GM10266 (cell line): ENCODE measurements around the gene FABP7.

Experiments
- DNase-seq: peaks from one replicate; pipeline ENCODE4 v3.0.0; 2012; ENCODE audit errors: extremely low spot score
- CTCF ChIP-seq: IDR thresholded peaks from 2 replicates; pipeline ENCODE4 v1.5.1; 2012; ENCODE audit warnings: mild to moderate bottlenecking, low read depth; ENCODE audit not compliant: control insufficient read depth, insufficient read depth; ENCODE audit errors: missing control alignments

Gene FABP7

DNA sequence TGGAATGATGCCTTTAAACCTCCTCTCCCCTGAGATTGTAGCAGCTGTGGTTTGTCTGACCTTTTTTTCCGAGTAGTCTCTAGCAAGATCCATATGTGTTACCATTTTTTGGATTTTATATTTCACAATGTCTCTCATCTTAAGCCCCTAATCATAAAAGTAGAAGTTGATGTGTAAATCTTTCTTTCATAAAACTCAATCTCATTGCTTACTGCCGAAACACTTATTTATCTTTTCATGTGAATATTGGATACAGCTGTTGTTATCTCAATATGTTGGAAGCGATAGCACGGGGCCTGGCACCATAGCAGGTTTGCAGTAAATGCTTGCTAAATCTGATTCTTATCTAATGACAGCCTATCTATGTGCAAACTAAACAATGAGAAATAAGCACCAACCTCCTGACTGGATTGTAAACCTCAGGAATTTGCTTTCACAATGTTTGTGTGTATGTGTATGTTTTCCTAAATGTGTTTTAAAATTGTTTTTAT, 23.7 kb downstream of the FABP7 start:
- no peak for DNase-seq
- no peak for TF ChIP-seq CTCF

GRCh38 chr6:122804962-122805485, 25.5 kb downstream of the FABP7 start:
- DNase-seq: no peak

GRCh38 chr6:122806291-122806690, 26.8 kb downstream of the FABP7 start:
- no peak for DNase-seq

More at GRCh38 chr6:122804962-122805485, 25.5 kb downstream of the FABP7 start:
- TF ChIP-seq CTCF: no peak

DNA sequence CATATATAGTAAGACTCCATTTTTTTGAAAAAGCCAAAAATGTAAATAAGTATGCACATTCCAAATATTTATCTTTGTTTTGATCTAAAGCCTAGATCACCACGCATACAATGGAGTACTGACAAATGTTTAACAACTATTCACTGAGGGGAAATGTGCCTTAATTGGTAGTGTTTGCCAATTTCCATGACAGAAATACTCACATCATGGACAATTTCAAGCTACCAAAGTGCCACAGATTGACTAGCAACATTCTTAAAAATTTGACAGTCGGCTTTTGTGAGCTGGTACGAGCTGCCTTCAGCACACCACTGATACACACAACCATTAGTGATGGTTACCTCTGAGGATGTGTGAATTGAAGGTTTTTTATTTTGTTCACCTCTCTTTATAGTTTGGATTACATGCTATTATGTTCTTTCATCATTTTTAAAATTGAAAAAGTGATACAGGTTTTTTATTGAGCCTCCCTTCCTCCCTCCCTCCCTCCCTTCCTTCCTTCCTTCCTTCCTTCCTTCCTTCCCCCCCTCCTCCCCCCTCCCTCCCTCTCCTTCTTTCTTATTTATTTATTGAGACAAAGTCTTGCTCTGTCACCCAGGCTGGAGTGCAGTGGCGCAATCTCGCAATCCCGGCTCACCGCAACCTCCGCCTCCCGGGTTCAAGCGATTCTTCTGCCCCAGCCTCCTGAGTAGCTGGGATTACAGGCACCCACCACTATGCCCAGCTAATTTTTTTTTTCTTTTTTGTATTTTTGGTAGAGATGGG, 28.8 kb downstream of the FABP7 start:
- DNase-seq: no peak
- no peak for TF ChIP-seq CTCF

More at GRCh38 chr6:122806291-122806690, 26.8 kb downstream of the FABP7 start:
- no peak for TF ChIP-seq CTCF

DNA sequence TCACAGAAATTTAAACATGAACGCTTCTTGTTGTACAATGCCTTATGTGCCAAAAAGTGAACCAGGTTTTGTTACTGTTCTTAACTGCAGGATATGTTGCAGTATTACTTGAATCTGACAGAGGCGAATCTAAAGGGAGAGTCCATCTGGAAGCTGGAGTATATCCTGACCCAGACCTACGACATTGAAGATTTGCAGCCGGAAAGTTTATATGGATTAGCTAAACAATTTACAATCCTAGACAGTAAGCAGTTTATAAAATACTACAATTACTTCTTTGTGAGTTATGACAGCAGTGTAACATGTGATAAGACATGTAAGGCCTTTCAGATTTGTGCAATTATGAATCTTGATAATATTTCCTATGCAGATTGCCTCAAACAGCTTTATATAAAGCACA, 29.5 kb downstream of the FABP7 start:
- DNase-seq: no peak
- no peak for TF ChIP-seq CTCF

- TF ChIP-seq CTCF: no peak
- no peak for DNase-seq
These were observed 30.2 kb downstream of the FABP7 start for GRCh38 chr6:122809691-122810090.

DNA sequence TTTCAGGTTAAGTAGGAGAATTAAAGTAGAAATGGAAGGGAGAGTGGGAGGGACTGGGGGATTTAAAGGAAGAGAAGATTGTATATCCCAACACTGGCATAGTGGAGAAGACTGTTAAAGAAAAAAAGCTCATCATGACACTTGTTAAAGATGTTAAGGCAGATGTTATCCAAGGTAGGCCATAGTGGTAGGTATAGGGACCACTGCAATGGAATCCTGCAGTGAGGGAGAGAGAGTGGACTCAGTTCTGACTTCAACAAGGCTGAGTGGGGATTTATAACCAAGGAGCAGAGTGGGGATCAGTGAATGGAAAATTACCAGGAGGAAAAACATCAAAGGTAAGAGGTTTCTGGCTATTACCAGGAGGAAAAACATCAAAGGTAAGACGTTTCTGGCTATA, 30.7 kb downstream of the FABP7 start:
- TF ChIP-seq CTCF: no peak
- no peak for DNase-seq
